Spleen (tissue), 7 donors: ENCODE measurements around the gene PYGB.

ENCODE experiments used
- CTCF ChIP-seq, 11 experiments: fragments of 200-600 bp in 7 of 11; fragments of 450-650 bp in 4 of 11; sonication (generic) in 4 of 11; IDR thresholded peaks in 8 of 11; conservative IDR thresholded peaks in 3 of 11; 1 replicate in 7 of 11; 2 replicates in 4 of 11; pipeline versions ENCODE4 v1.4.0 to v1.8.0; 2016 to 2021; ENCODE audit warnings: antibody characterized with exemption in 11 of 11, inconsistent platforms in 4 of 11, mild to moderate bottlenecking in 1 of 11
- POLR2A ChIP-seq, 3 donors: fragments of 450-650 bp; IDR thresholded peaks; one replicate each; pipeline ENCODE4 v1.5.1; 2017; ENCODE audit warnings: antibody characterized with exemption in 3 of 3, mild to moderate bottlenecking in 1 of 3
- donor health status: DM: no; HTN: no; CAD: no; lungs with moderate emphysema.
- donor health status: DM: no; HTN: no; CAD: no.
- donor health status: DM: no; HTN: no; CAD: no.

DNA sequence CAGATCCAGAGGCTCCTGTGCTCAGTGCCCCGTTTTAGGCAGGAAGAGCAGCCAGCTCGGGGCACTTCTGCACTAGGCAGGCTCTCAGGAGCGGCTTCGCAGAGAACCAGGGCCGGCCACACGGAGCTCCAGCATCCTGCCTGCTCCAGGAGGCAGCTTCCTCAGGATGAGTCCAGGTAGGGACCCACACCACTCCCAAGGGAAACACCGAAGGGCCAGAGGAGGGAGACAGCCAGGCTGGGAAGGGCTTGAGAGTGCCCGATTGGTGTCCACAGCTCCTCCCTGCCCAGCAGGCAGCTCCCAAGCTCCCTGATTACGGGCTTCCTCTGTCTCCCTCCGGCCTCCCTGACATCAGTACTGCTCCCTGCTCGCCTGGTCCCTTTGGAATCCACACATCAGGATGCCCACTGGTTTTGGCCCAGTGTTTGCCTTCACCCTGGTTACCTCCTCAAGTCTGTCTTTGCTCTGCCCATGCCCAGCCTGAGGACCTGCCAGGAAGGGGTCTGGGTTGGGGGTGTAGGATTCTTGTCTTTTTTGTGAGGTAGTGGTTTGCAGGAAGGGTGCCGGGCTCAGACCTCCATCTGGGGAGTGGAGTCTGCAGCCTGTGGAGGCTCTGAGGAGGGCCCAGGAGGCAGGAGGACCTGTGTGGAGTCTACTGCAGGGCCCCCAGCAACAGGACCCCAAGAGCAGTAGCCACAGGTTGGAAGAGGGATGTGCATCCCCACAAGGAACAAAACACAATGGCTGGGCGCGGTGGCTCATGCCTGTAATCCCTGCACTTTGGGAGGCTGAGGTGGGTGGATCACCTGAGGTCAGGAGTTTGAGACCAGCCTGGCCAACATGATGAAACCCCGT is 11.2 kb upstream of the PYGB start:
- no peak for TF ChIP-seq CTCF (IDR thresholded peaks at IDR 0.05 in 8 of 11, conservative IDR thresholded peaks at IDR 0.05 in 3 of 11)
- TF ChIP-seq POLR2A (IDR thresholded peaks at IDR 0.05), result no peak
